ENCODE measurements around the gene ANKIB1.

- no peak for TF ChIP-seq CTCF (IDR thresholded peaks at IDR 0.05)
- TF ChIP-seq POLR2A (IDR thresholded peaks at IDR 0.05): no peak
These were observed 192.2 kb downstream of the ANKIB1 start for GRCh38 chr7:92437956-92438491.
